Stomach (tissue), 9 donors: Measurements from ENCODE around the gene CD164. TPM values are rescaled to one million over a fixed set of nuclear protein-coding genes. Genes with fewer than 3 reads are reported as not detected.

ENCODE experiments used
- DNase-seq, 2 donors: peaks; one replicate each; pipeline versions ENCODE4 v3.0.0 to v3.0.0-alpha.2; 2013 to 2019
- H3K27ac ChIP-seq, 5 donors: fragments of 200-600 bp in 4 of 5; sonication (generic) in 4 of 5; one replicate each; pipeline ENCODE4 v1.5.1; 2013 to 2019; ENCODE audit warnings: mild to moderate bottlenecking in 1 of 5, moderate library complexity in 1 of 5
- H3K27me3 ChIP-seq, 3 donors: fragments of 200-600 bp; sonication (generic); one replicate each; pipeline ENCODE4 v1.5.1; 2017 to 2019; ENCODE audit warnings: mixed run types in 1 of 3
- H3K36me3 ChIP-seq, 4 donors: fragments of 200-600 bp; sonication (generic); 1 replicate in 3 of 4; 2 replicates in 1 of 4; pipeline ENCODE4 v1.5.1; 2016 to 2019
- H3K4me1 ChIP-seq, 4 donors: fragments of 200-600 bp; sonication (generic); one replicate each; pipeline ENCODE4 v1.5.1; 2016 to 2019
- H3K4me3 ChIP-seq, 4 donors: fragments of 200-600 bp; sonication (generic) in 3 of 4; one replicate each; pipeline ENCODE4 v1.5.1; 2016 to 2019; ENCODE audit warnings: mild to moderate bottlenecking in 1 of 4
- H3K9me3 ChIP-seq, 4 donors: fragments of 200-600 bp; sonication (generic); one replicate each; pipeline ENCODE4 v1.5.1; 2016 to 2019
- CTCF ChIP-seq, 7 experiments: fragments of 450-650 bp in 4 of 7; fragments of 200-600 bp in 3 of 7; sonication (generic) in 3 of 7; IDR thresholded peaks; one replicate each; pipeline ENCODE4 v1.5.1; 2016 to 2019; ENCODE audit warnings: antibody characterized with exemption in 7 of 7, control low read depth in 2 of 7, mild to moderate bottlenecking in 1 of 7
- EP300 ChIP-seq: sonication (generic); formaldehyde crosslinking; IDR thresholded peaks from one replicate; pipeline ENCODE4 v1.6.1; 2017; ENCODE audit warnings: antibody characterized with exemption
- POLR2A ChIP-seq, 4 donors: fragments of 450-650 bp; IDR thresholded peaks; one replicate each; pipeline ENCODE4 v1.6.1; 2016; ENCODE audit warnings: antibody characterized with exemption in 4 of 4, control low read depth in 2 of 4, mild to moderate bottlenecking in 1 of 4, moderate library complexity in 1 of 4
- POLR2AphosphoS5 ChIP-seq, 3 donors: sonication (generic); formaldehyde crosslinking; IDR thresholded peaks; one replicate each; pipeline ENCODE4 v1.6.1; 2016; ENCODE audit warnings: antibody characterized with exemption in 3 of 3
- WGBS, 5 donors: extraction: QIAGEN DNeasy Blood & Tissue Kit in 3 of 5; methylation state at CpG; one replicate each; pipeline versions ENCODE4 v1.1.5 to v1.1.7; 2013 to 2018; 5-methylcytosine and 5-hydroxymethylcytosine counted together
- intact Hi-C: fragments of 100-400 bp; cut with DNase I; formaldehyde crosslinking; loops from one replicate; pipeline ENCODE4 v1.15.1; 2023; ENCODE audit warnings: low total_unique reads
- polyA plus RNA-seq, 3 donors: library from polyadenylated mRNA; stranded (reverse); fragments of 200-250 nt; gene quantifications; one replicate each; pipeline ENCODE4 v1.2.3, GENCODE V29; 2013
- total RNA-seq, 5 donors: library from RNA; depleted of rRNA; stranded (reverse); fragments of >200 nt; gene quantifications; one replicate each; pipeline versions ENCODE4 v1.1.0 to v1.2.3, GENCODE V29; 2014 to 2016
- donor health status: healthy with polysubstance abuse.
- donor health status: Bipolar disorder and iron deficiency.
- donor health status: healthy.

The CD164 gene
- total and polyA plus RNA-seq, 8 donors: 62.4 to 453 (median 102) TPM

GRCh38 chr6:109362102-109362884 is 20.0 kb downstream of the CD164 start:
- H3K36me3 ChIP-seq: peaks cover 32 to 99% (median 94%) of the 10 kb centered on the region in 4 donors

GRCh38 chr6:109360791-109361190 is 21.5 kb downstream of the CD164 start:
- no peak overlapping the region for H3K27ac ChIP-seq
- peaks cover 0 to 12% (median 5%) of the 10 kb centered on the region in 4 donors for H3K9me3 ChIP-seq
- intact Hi-C loops: no loop called here
- H3K4me3 ChIP-seq: no peak overlapping the region
- H3K4me1 ChIP-seq: no peaks in the 10 kb centered on the region
- peaks cover 31 to 99% (median 94%) of the 10 kb centered on the region in 4 donors for H3K36me3 ChIP-seq
- DNase-seq: no peak
- no peak for TF ChIP-seq POLR2A (IDR thresholded peaks at IDR 0.05)
- TF ChIP-seq EP300: no peak
- TF ChIP-seq POLR2AphosphoS5 (IDR thresholded peaks at IDR 0.05): no peak
- no peak for TF ChIP-seq CTCF (IDR thresholded peaks at IDR 0.05)
- H3K27me3 ChIP-seq: no peaks in the 10 kb centered on the region

More at GRCh38 chr6:109362102-109362884, 20.0 kb downstream of the CD164 start:
- WGBS, 5 donors: 94 to 98% (median 96%) methylated on average over 7 of the region's 7 CpGs
- Histone ChIP-seq H3K4me3 (no peak overlapping the region), H3K9me3 (no peaks in the 10 kb centered on the region), H3K4me1 (no peaks in the 10 kb centered on the region), H3K27ac (no peak overlapping the region), H3K27me3 (no peaks in the 10 kb centered on the region)
- intact Hi-C loops: no loop called here
- TF ChIP-seq CTCF (IDR thresholded peaks at IDR 0.05): no peak
- no peak for TF ChIP-seq POLR2AphosphoS5 (IDR thresholded peaks at IDR 0.05)
- no peak for TF ChIP-seq EP300
- DNase-seq: no peak

- Histone ChIP-seq H3K27me3 (no peaks in the 10 kb centered on the region), H3K9me3 (peaks cover 0 to 12% (median 5%) of the 10 kb centered on the region in 4 donors), H3K27ac (no peak overlapping the region), H3K36me3 (peaks cover 31 to 99% (median 94%) of the 10 kb centered on the region in 4 donors), H3K4me1 (no peaks in the 10 kb centered on the region), H3K4me3 (no peak overlapping the region)
- WGBS, 5 donors: 86 to 100% (median 96%) methylated on average over 1 of the region's 1 CpG
- no peak for TF ChIP-seq CTCF (IDR thresholded peaks at IDR 0.05)
- TF ChIP-seq POLR2A (IDR thresholded peaks at IDR 0.05): no peak
- TF ChIP-seq POLR2AphosphoS5 (IDR thresholded peaks at IDR 0.05): no peak
- no peak for TF ChIP-seq EP300
- no peak for DNase-seq
- intact Hi-C loops: no loop called here
Observed at GRCh38 chr6:109360281-109360680, 22.0 kb downstream of the CD164 start.

- no peak for DNase-seq
- intact Hi-C loops: no loop called here
Observed at GRCh38 chr6:109359248-109359647, 23.0 kb downstream of the CD164 start.

More at GRCh38 chr6:109359248-109359647, 23.0 kb downstream of the CD164 start:
- Histone ChIP-seq H3K27ac (no peak overlapping the region), H3K9me3 (peaks cover 0 to 12% (median 5%) of the 10 kb centered on the region in 4 donors), H3K4me3 (no peak overlapping the region), H3K4me1 (no peaks in the 10 kb centered on the region), H3K27me3 (no peaks in the 10 kb centered on the region), H3K36me3 (peaks cover 25 to 99% (median 92%) of the 10 kb centered on the region in 4 donors)
- 89 to 98% (median 94%) methylated on average over 2 of the region's 2 CpGs for WGBS, 5 donors
- TF ChIP-seq POLR2A (IDR thresholded peaks at IDR 0.05) (no peak), CTCF (IDR thresholded peaks at IDR 0.05) (no peak), POLR2AphosphoS5 (IDR thresholded peaks at IDR 0.05) (no peak), EP300 (no peak)
